HEK293 (cell line): ENCODE data around the gene KCNK3.

Experiments used
- CTCF ChIP-seq: fragments of 450-650 bp; formaldehyde crosslinking; IDR thresholded peaks from 2 replicates; pipeline ENCODE4 v1.5.1; 2016; ENCODE audit warnings: missing biosample characterization, missing genetic modification characterization
- MEIS1 ChIP-seq: sonication (generic); formaldehyde crosslinking; IDR thresholded peaks from 2 replicates; pipeline ENCODE4 v1.8.1; 2022; ENCODE audit warnings: missing genetic modification reagents, mild to moderate bottlenecking, borderline replicate concordance
- SALL2 ChIP-seq: fragments of 450-650 bp; formaldehyde crosslinking; IDR thresholded peaks from 2 replicates; pipeline ENCODE4 v1.5.0; 2017; ENCODE audit warnings: missing biosample characterization, mild to moderate bottlenecking, missing genetic modification characterization, borderline replicate concordance
- YY1 ChIP-seq: fragments of 450-650 bp; formaldehyde crosslinking; IDR thresholded peaks from 2 replicates; pipeline ENCODE4 v1.5.1; 2018; ENCODE audit warnings: missing biosample characterization, missing genetic modification characterization
- ZBTB21 ChIP-seq: fragments of 450-650 bp; formaldehyde crosslinking; IDR thresholded peaks from 2 replicates; pipeline ENCODE4 v1.5.1; 2017; ENCODE audit warnings: missing biosample characterization, missing genetic modification characterization
- ZNF239 ChIP-seq: fragments of 450-650 bp; formaldehyde crosslinking; IDR thresholded peaks from 2 replicates; pipeline ENCODE4 v1.5.1; 2016; ENCODE audit warnings: missing biosample characterization, missing genetic modification characterization
- ZNF274 ChIP-seq, 2 experiments: fragments of 200-500 bp in 1 of 2; fragments of 450-650 bp in 1 of 2; sonication (Bioruptor generic) in 1 of 2; formaldehyde crosslinking in 1 of 2; IDR thresholded peaks; 2 replicates each; pipeline versions ENCODE4 v1.5.1 to v1.6.1; 2014 to 2016; ENCODE audit warnings: borderline replicate concordance in 1 of 2, inconsistent platforms in 1 of 2, low read length in 1 of 2, missing biosample characterization in 1 of 2, missing genetic modification characterization in 1 of 2
- ZNF280D ChIP-seq: fragments of 450-650 bp; formaldehyde crosslinking; IDR thresholded peaks from 2 replicates; pipeline ENCODE4 v1.5.1; 2016; ENCODE audit warnings: missing biosample characterization, missing genetic modification characterization
- ZNF391 ChIP-seq: fragments of 450-650 bp; formaldehyde crosslinking; IDR thresholded peaks from 2 replicates; pipeline ENCODE4 v1.5.1; 2016; ENCODE audit warnings: low read depth, missing biosample characterization, missing genetic modification characterization, borderline replicate concordance
- ZNF600 ChIP-seq: fragments of 450-650 bp; formaldehyde crosslinking; IDR thresholded peaks from 2 replicates; pipeline ENCODE4 v1.5.1; 2016; ENCODE audit warnings: missing biosample characterization, missing genetic modification characterization
- ZNF776 ChIP-seq: fragments of 450-650 bp; formaldehyde crosslinking; IDR thresholded peaks from 2 replicates; pipeline ENCODE4 v1.5.0; 2017; ENCODE audit warnings: missing biosample characterization, missing genetic modification characterization, borderline replicate concordance
- ZNF777 ChIP-seq: fragments of 450-650 bp; formaldehyde crosslinking; IDR thresholded peaks from 2 replicates; pipeline ENCODE4 v1.5.1; 2017; ENCODE audit warnings: missing biosample characterization, missing genetic modification characterization, borderline replicate concordance
- TF ChIP-seq, protein P1 (sequence below): fragments of 450-650 bp; formaldehyde crosslinking; IDR thresholded peaks from 2 replicates; pipeline ENCODE4 v1.5.1; 2016; ENCODE audit warnings: missing biosample characterization, missing genetic modification characterization
- TF ChIP-seq, protein P2 (sequence below): fragments of 450-650 bp; formaldehyde crosslinking; IDR thresholded peaks from 2 replicates; pipeline ENCODE4 v1.5.1; 2016; ENCODE audit warnings: missing biosample characterization, missing genetic modification characterization

DNA sequence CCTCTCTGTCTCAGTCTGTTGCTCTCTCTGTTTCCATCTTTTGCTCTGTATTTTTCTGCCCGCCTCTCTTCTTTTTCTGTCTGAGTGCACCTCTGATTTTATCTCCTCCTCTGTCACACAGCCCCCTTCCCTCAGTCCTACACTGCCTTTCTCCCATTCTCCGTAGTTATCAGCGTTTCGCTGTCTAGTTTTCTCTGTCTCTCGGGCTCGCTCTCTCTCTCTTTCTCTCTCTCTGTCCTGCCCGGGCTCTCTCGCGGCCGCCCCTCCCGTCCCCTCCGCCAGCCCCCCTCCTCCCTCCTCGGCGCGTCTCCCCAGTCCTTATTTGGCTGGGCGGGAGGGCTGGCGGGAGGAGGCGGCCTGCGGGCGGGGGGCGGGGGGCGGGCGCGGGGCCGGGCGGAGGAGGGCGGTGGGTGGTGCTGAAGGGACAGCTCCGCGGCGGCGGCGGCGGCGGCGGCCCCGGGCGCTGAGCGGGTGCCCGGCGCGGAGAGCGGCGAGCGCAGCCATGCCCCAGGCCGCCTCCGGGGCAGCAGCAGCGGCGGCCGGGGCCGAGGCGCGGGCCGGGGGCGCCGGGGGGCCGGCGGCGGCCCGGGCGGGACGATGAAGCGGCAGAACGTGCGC, at the start of gene KCNK3:
- no peak for TF ChIP-seq CTCF (tag by site-specific recombination)
- TF ChIP-seq, protein P1, sequence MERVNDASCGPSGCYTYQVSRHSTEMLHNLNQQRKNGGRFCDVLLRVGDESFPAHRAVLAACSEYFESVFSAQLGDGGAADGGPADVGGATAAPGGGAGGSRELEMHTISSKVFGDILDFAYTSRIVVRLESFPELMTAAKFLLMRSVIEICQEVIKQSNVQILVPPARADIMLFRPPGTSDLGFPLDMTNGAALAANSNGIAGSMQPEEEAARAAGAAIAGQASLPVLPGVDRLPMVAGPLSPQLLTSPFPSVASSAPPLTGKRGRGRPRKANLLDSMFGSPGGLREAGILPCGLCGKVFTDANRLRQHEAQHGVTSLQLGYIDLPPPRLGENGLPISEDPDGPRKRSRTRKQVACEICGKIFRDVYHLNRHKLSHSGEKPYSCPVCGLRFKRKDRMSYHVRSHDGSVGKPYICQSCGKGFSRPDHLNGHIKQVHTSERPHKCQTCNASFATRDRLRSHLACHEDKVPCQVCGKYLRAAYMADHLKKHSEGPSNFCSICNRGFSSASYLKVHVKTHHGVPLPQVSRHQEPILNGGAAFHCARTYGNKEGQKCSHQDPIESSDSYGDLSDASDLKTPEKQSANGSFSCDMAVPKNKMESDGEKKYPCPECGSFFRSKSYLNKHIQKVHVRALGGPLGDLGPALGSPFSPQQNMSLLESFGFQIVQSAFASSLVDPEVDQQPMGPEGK (tag by site-specific recombination) = no peak
- no peak for TF ChIP-seq ZNF777
- TF ChIP-seq, protein P2, sequence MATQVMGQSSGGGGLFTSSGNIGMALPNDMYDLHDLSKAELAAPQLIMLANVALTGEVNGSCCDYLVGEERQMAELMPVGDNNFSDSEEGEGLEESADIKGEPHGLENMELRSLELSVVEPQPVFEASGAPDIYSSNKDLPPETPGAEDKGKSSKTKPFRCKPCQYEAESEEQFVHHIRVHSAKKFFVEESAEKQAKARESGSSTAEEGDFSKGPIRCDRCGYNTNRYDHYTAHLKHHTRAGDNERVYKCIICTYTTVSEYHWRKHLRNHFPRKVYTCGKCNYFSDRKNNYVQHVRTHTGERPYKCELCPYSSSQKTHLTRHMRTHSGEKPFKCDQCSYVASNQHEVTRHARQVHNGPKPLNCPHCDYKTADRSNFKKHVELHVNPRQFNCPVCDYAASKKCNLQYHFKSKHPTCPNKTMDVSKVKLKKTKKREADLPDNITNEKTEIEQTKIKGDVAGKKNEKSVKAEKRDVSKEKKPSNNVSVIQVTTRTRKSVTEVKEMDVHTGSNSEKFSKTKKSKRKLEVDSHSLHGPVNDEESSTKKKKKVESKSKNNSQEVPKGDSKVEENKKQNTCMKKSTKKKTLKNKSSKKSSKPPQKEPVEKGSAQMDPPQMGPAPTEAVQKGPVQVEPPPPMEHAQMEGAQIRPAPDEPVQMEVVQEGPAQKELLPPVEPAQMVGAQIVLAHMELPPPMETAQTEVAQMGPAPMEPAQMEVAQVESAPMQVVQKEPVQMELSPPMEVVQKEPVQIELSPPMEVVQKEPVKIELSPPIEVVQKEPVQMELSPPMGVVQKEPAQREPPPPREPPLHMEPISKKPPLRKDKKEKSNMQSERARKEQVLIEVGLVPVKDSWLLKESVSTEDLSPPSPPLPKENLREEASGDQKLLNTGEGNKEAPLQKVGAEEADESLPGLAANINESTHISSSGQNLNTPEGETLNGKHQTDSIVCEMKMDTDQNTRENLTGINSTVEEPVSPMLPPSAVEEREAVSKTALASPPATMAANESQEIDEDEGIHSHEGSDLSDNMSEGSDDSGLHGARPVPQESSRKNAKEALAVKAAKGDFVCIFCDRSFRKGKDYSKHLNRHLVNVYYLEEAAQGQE (tag by site-specific recombination) = no peak
- no peak for TF ChIP-seq ZNF391 (tag by site-specific recombination)
- TF ChIP-seq SALL2 = no peak
- no peak for TF ChIP-seq MEIS1 (CRISPR knock-in tag)
- TF ChIP-seq ZNF280D (tag by site-specific recombination) = no peak
- TF ChIP-seq ZNF600 (tag by site-specific recombination) = no peak
- TF ChIP-seq ZBTB21 (tag by site-specific recombination) = no peak
- no peak for TF ChIP-seq YY1 (tag by site-specific recombination)
- TF ChIP-seq ZNF776 (tag by site-specific recombination) = no peak
- no peak for TF ChIP-seq ZNF274 (IDR thresholded peaks at IDR 0.05; ENCODE audit: low read length)
- no peak for TF ChIP-seq ZNF274 (tag by site-specific recombination; IDR thresholded peaks at IDR 0.05; ENCODE audit: borderline replicate concordance)
- TF ChIP-seq ZNF239 (tag by site-specific recombination) = no peak
